T-helper 17 cell (primary cell): ENCODE results near the gene PTGS1. TPM values are rescaled to one million over a fixed set of nuclear protein-coding genes. Genes with fewer than 3 reads are reported as not detected.
"Not testable (repeated sequence)": the region's sequence is repeated elsewhere in the genome, so short reads cannot be mapped to it uniquely, and the experiment has no call there.

ENCODE experiments used
- ATAC-seq: fragments of 150-1000 bp; cut with Tn5 transposase; 2 replicates; pipeline ENCODE4 v1.10.0; 2021; ENCODE audit warnings: mild to moderate bottlenecking, moderate library complexity
- DNase-seq, 3 donors: peaks; one replicate each; pipeline versions ENCODE4 v3.0.0 to v3.0.0-alpha.2; 2020 to 2021
- H3K9me3 ChIP-seq: one replicate; pipeline ENCODE4 v1.7.0; 2013; ENCODE audit warnings: low read length, mild to moderate bottlenecking; ENCODE audit not compliant: control insufficient read depth, poor library complexity, severe bottlenecking
- H3K27ac Mint-ChIP-seq: one replicate; pipeline ENCODE4 v1.8.0; 2022; ENCODE audit warnings: mild to moderate bottlenecking, moderate library complexity, mixed read lengths
- H3K27me3 Mint-ChIP-seq: one replicate; pipeline ENCODE4 v1.8.0; 2022; ENCODE audit warnings: mixed read lengths
- H3K36me3 Mint-ChIP-seq: one replicate; pipeline ENCODE4 v1.8.0; 2022; ENCODE audit warnings: low read depth, mixed read lengths
- H3K4me1 Mint-ChIP-seq: one replicate; pipeline ENCODE4 v1.8.0; 2022; ENCODE audit warnings: mild to moderate bottlenecking, mixed read lengths
- H3K4me3 Mint-ChIP-seq: one replicate; pipeline ENCODE4 v1.8.0; 2022; ENCODE audit warnings: mild to moderate bottlenecking, moderate library complexity, mixed read lengths
- total RNA-seq, 4 donors: library from RNA in 2 of 4; stranded (reverse) in 2 of 4; gene quantifications; one replicate each; pipeline ENCODE4 v1.2.3 and lab custom pipeline; 2022 to 2026

PTGS1 gene
- total RNA-seq, 2 donors from 2014 or later = 3.0 to 123 TPM

DNA sequence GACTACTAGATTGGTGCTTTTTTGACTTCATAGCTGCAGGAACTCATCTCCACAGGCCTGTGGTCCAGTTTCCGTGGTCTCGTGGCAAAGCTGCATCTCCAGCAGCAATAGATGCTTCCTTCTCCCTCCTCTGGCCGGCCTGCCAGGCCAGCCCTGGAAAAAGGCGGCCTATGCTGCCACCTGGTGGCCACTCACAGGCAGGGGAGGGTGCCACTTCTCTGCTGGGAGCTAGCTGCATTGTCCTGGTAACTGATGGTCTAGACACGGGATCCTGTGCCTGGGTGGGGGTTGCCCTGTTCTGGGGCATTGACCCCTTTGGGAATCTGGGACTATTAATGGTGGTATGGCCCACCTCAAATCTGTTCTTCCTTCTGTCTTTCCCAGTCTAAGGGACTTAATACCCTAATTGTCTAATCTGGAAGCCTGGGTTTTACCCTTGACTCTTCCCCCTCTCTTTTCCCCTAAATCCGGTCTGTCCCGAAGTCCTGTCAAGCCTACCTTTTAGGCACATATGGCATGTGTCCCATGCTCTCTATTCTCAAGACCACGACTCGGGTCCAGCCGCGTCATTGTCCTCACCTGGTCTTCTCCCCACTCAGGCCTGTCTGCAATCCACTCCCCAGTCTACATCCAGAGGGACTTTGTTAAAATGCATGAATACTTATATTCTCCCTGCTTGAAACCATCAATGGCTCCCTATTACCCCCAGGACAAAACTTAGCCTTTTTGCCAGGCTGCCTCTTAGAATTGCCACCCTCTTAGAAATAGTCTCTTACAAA lies 20.1 kb upstream of the PTGS1 start:
- Mint-ChIP-seq H3K4me1 (peaks cover 12% of the 10 kb centered on the region), H3K4me3 (no peak overlapping the region), H3K27me3 (peaks cover 49% of the 10 kb centered on the region), H3K36me3 (peaks cover 2% of the 10 kb centered on the region), H3K27ac (no peak overlapping the region)
- ATAC-seq (peak; percentile 88), DNase-seq (peak; percentile 55 to 72 (median 69))
- no peaks in the 10 kb centered on the region for H3K9me3 ChIP-seq

DNA sequence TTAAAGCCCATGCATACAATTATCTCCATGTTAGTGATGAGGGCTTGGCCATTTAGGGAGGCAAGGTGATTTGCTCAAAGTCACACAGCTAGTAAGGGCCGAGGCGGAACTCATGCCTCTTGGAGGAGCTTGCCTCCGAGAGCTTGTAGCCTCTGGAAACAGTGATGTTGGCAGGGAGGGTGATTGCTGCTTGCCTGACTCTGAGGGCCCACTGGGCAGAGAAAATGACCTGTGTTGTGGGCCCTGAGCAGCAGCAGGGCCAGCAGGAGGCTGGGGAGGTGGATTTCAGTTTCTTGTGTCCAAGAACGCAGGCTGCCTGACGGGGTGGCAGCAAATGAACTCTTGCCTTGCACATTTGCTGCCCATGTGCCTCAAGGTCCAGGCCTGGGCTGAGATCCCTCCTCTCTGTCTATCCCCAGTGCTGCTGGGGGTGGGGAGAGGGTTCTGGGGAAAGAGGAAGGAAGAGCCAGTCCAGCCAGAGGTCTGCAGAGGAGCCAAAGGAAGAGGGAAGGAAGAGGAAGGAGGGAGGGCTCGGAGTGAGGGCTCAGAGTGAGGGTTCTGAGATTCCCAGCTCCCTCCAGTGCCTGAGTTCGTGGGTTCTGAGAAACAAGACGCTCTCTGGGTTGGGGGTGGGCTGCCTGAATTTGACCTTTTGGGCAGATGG lies 16.2 kb upstream of the PTGS1 start:
- no peaks in the 10 kb centered on the region for H3K9me3 ChIP-seq
- H3K4me3 Mint-ChIP-seq = no peak overlapping the region
- peaks cover 9% of the 10 kb centered on the region for H3K4me1 Mint-ChIP-seq
- ATAC-seq (no peak), DNase-seq (no peak)
- H3K27me3 Mint-ChIP-seq = peaks cover 27% of the 10 kb centered on the region
- peaks cover 5% of the 10 kb centered on the region for H3K36me3 Mint-ChIP-seq
- H3K27ac Mint-ChIP-seq = no peak overlapping the region

DNA sequence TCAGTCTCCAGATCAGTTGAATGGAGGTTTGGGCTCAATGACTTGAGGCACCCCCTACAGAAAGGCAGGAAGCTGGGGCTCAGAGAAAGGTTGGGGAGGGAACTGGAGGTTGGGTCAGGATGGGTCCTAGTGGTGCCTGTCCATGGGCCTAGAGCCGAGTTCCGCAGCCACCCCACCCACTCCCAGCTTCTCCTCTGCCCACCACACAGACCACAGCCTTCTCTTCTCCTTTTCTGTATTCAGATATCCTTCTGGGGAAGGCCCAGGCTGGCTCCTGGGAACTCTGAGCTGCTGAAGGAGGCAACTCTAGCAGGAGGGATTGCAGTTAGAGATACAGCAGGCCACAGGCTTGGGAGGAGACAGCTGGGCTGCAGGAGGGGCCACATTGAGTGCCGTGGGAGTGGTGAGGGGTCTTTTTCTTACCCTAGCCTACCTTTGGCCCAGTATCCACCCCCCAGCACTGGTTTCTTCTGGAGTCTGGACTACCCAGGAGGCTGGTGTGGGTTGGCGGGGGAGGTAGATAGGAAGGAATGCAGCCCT lies 15.4 kb upstream of the PTGS1 start:
- Mint-ChIP-seq H3K36me3 (peaks cover 7% of the 10 kb centered on the region), H3K4me1 (peaks cover 5% of the 10 kb centered on the region), H3K27me3 (peaks cover 19% of the 10 kb centered on the region), H3K4me3 (no peak overlapping the region), H3K27ac (no peak overlapping the region)
- H3K9me3 ChIP-seq = no peaks in the 10 kb centered on the region
- no peak for DNase-seq
- ATAC-seq = no peak

DNA sequence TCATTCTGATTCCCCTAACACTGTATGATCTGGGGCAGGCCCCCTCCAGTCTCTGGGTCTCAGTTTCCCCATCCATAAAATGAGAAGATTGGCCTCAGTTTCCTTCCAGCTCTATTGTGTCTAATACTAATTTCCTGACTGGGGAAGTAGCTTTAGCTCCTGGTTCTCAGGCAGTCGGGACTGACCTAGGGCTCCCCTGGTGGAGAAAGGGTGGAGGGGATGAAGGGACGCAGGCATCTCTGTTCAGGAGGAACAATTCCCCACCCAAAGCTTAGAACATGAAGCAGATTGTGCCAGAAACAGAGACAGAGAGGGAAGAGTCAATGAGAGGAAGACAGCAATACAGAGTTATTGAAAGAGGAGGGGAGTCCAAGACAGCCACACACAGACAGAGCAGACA lies 14.2 kb upstream of the PTGS1 start:
- no peak for ATAC-seq
- peaks cover 11% of the 10 kb centered on the region for H3K27me3 Mint-ChIP-seq
- peaks cover 7% of the 10 kb centered on the region for H3K36me3 Mint-ChIP-seq
- no peaks in the 10 kb centered on the region for H3K4me1 Mint-ChIP-seq
- DNase-seq = no peak
- no peak overlapping the region for H3K27ac Mint-ChIP-seq
- H3K9me3 ChIP-seq = no peaks in the 10 kb centered on the region
- no peak overlapping the region for H3K4me3 Mint-ChIP-seq

DNA sequence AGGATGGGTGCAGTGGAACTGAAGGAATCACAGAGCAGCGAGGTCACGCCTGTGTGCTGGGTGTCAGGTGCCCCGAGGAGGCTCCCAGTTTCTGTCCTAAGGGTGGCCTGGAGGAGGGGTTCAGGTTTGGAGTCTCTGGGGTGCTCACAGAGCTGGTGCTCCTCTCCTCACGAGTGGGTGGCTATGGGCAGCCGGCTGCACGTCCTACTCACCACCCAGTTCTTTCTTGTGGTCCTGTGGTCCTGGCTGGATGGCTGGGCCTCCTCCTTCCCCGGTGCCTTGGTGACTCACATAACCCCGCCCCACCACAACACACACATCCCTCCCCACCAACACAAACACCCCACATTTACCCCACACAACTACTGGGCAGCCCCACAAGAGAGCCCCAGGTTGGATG lies 9.9 kb upstream of the PTGS1 start:
- no peak for DNase-seq
- H3K27me3 Mint-ChIP-seq = peaks cover 15% of the 10 kb centered on the region
- peaks cover 4% of the 10 kb centered on the region for H3K36me3 Mint-ChIP-seq
- no peak overlapping the region for H3K4me3 Mint-ChIP-seq
- no peaks in the 10 kb centered on the region for H3K4me1 Mint-ChIP-seq
- H3K9me3 ChIP-seq = no peaks in the 10 kb centered on the region
- no peak overlapping the region for H3K27ac Mint-ChIP-seq
- no peak for ATAC-seq

DNA sequence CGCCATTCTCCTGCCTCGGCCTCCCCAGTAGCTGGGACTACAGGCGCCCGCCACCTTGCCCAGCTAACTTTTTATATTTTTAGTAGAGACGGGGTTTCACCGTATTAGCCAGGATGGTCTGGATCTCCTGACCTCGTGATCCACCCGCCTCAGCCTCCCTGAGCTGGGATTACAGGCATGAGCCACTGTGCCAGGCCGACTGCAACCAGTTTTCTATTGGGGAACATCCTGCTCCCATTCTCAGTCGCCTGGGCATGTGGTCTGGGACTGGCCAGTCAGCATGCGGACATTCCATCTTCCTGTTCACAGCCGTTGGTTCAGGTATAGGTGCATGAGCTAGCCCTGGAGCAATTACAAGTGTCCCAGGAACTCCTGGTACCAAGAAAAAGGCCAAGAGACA lies 7.7 kb upstream of the PTGS1 start:
- H3K36me3 Mint-ChIP-seq, H3K9me3 ChIP-seq, DNase-seq, H3K4me1 Mint-ChIP-seq, H3K27ac Mint-ChIP-seq, ATAC-seq, H3K4me3 Mint-ChIP-seq: not testable (repeated sequence)
- peaks cover 12% of the 10 kb centered on the region for H3K27me3 Mint-ChIP-seq

DNA sequence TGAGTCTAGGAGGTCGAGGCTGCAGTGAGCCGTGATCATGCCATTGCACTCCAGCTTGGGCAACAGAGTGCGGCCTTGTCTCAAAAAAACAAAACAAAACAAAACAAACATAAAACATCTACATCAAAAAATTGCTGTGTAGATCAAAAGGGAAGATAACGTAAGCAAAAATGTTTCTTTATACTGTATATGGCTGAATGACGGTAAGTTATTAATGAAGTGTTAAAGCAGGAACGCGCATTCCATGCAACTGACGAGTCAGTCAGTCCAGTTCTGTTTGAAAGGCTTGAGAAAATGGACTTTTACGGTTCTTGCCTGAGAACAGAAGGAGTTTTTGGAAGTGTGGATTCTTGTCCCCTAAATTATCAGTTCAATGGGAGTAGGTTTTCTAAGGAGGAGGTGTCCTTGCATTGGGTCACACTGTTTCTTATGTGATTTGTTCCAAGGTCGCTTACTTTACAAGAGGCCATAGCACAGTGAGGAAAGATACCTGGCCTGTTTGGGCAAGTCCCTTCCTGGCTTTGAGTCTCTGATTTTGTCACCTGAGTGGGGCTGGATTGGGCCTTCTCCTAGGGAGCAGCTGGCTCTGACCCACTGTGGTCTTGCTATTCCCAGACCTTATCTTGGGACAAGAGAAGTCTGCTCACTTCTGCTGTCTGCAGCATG lies 6.6 kb upstream of the PTGS1 start:
- H3K9me3 ChIP-seq = no peaks in the 10 kb centered on the region
- Mint-ChIP-seq H3K27me3 (peaks cover 12% of the 10 kb centered on the region), H3K4me1 (no peaks in the 10 kb centered on the region), H3K4me3 (no peak overlapping the region), H3K36me3 (peaks cover 4% of the 10 kb centered on the region), H3K27ac (no peak overlapping the region)
- DNase-seq = no peak
- no peak for ATAC-seq

DNA sequence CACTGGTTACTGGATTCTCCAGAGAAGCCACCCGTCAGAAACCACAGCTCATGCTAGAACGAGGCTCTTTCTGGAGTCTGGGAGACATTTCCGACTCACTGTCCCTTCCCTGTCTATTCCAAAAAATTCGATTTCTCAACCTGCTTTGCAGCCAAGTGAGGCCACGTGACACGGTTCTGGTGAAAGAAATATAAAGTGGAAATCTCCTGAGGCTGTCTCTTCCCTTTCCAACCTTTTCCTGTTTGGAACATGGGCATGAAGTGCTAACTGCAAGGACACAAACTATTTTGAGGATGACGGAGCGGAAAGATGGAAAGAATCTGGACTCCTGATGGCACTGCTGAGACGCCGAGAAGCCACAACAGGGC lies 6.1 kb upstream of the PTGS1 start:
- H3K27ac Mint-ChIP-seq = no peak overlapping the region
- H3K36me3 Mint-ChIP-seq = peaks cover 4% of the 10 kb centered on the region
- no peaks in the 10 kb centered on the region for H3K4me1 Mint-ChIP-seq
- H3K9me3 ChIP-seq = no peaks in the 10 kb centered on the region
- no peak overlapping the region for H3K4me3 Mint-ChIP-seq
- ATAC-seq (no peak), DNase-seq (no peak)
- peaks cover 14% of the 10 kb centered on the region for H3K27me3 Mint-ChIP-seq

DNA sequence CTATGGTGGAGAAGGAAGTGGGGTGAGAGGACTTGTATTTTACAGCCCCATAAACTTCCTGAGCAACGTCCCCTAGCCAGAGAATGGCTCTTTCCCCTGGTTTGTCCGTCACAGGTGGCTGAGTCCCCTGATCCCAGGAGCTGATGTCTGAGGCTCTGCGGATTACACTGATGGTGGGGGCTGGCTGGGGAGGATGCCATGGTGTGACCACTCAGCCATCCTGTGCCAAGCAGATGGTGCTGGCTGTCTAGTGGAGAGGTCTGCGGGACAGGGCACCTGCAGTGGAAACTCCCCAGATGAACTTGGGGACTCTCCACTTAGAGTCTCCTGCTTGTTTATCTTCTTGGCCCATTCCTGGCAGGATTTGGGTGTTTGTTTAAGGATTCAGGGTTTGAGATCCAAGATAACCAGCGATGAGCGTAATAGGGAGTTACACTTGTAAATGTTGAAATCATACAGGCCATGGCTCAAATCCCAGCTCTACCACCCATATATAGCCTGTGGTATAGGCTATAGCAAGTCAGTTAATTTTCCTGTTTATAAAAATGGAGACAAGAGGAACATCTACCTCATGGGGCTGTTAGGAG lies 4.7 kb upstream of the PTGS1 start:
- ATAC-seq (no peak), DNase-seq (no peak)
- no peaks in the 10 kb centered on the region for H3K9me3 ChIP-seq
- Mint-ChIP-seq H3K27ac (no peak overlapping the region), H3K27me3 (peaks cover 24% of the 10 kb centered on the region), H3K4me1 (peaks cover 6% of the 10 kb centered on the region), H3K36me3 (peaks cover 2% of the 10 kb centered on the region), H3K4me3 (no peak overlapping the region)

DNA sequence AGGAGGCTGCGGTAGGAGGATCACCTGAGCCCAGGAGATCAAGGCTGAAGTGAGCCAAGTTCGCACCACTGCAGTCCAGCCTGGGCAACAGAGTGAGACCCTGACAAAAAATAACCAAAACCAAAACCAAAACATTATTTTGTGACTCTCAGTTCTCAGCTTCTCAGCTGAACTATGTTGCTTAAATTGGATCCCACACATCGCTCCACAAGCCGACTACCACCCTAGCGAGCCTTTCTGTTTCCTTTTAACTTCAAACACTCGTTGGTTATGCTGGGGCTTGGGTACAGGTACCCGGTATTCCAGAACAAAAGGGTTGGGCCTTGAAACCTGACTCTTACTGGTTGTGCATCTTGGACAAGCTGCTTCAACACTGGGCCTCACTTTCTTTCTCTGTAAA lies 3.8 kb upstream of the PTGS1 start:
- no peak for DNase-seq

DNA sequence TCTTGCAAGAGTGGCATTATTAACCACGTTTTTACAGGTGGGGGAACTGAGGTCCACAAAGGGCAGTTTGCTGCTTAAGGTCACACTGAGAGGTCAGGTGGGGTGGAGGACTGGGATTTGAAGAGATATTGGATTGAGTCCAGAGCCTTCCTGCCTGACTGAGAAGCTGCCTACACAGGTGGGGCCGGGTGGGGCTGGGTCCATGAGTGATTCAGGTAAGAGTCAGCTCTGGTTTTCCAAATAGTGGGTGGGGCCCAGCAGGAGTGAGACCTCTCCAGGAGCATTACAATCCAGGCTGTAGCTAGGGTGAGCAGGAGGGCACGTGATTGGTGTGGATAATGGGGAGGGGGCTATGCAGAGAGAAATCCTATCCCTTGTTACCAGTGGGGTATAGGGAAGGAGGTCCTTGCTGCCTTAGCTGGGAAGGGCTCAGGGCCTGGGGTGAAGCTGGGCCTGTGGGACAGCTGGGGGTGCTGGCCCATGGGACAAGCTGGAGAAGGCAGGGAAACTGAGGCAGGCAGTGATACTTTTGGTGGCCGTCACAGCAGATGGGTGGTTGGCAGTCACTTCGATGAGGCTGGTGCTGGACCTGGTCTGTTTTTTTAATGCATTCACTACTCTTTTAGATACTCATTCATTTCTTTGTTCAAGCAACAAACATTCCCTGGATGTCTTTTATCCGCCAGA lies 2.9 kb upstream of the PTGS1 start:
- DNase-seq (no peak), ATAC-seq (no peak)
- Mint-ChIP-seq H3K27ac (no peak overlapping the region), H3K27me3 (peaks cover 41% of the 10 kb centered on the region), H3K4me3 (no peak overlapping the region), H3K4me1 (peaks cover 9% of the 10 kb centered on the region), H3K36me3 (peaks cover 3% of the 10 kb centered on the region)
- H3K9me3 ChIP-seq = no peaks in the 10 kb centered on the region

More for the DNA sequence above, 3.8 kb upstream of the PTGS1 start:
- Mint-ChIP-seq H3K27ac (no peak overlapping the region), H3K4me3 (no peak overlapping the region), H3K27me3 (peaks cover 33% of the 10 kb centered on the region), H3K36me3 (peaks cover 2% of the 10 kb centered on the region), H3K4me1 (peaks cover 9% of the 10 kb centered on the region)
- no peaks in the 10 kb centered on the region for H3K9me3 ChIP-seq
- no peak for ATAC-seq

DNA sequence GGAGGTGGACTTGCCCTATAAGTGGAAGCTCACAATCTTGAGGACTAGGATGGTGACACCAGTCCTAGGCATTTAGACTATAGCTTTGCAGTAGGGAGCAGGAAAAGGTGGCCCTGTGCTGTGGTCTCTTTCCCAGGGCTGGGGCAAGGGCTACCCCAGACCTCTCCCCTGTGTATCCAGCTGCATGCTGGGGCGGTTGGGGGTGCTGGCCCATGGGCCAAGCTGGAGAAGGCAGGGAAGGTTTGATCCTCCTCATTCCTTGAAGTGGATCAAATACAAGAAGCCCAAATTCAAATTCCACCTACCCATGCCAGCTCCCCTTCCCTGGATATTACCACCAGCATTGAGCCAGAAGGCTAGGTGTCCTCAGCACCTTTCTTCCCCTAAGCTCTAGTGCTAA lies 2.2 kb upstream of the PTGS1 start:
- H3K4me3 Mint-ChIP-seq = no peak overlapping the region
- peaks cover 9% of the 10 kb centered on the region for H3K4me1 Mint-ChIP-seq
- H3K36me3 Mint-ChIP-seq = peaks cover 4% of the 10 kb centered on the region
- no peaks in the 10 kb centered on the region for H3K9me3 ChIP-seq
- DNase-seq (no peak), ATAC-seq (no peak)
- H3K27me3 Mint-ChIP-seq = peaks cover 39% of the 10 kb centered on the region
- no peak overlapping the region for H3K27ac Mint-ChIP-seq

DNA sequence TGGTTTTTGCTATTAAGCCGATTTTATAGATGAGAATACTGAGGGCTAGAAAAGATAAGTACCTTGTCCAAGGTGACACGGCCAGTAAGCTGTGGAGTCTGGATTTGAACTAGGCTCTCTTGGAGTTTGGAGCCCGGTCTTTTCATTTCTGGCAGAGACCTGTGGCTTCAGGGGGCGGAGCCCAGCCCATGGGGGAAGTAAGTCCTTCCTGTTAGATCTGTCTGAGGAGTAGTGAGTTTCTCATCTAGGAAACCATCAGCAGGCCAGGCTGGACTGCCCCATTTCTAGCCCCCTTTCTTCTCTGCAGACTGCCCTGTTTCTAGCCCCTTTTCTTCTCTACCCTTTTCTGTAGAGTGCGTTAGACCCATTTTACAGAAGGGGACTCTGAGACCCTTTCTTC lies 521 bp upstream of the PTGS1 start:
- Mint-ChIP-seq H3K4me1 (peaks cover 9% of the 10 kb centered on the region), H3K27me3 (peaks cover 39% of the 10 kb centered on the region), H3K4me3 (peak overlapping the region; percentile 87), H3K36me3 (peaks cover 4% of the 10 kb centered on the region), H3K27ac (no peak overlapping the region)
- ATAC-seq (no peak), DNase-seq (no peak)
- H3K9me3 ChIP-seq = no peaks in the 10 kb centered on the region
